Measurements from ENCODE around the gene CCDC78. TPM values are rescaled to one million over a fixed set of nuclear protein-coding genes. Genes with fewer than 3 reads are reported as not detected.

The CCDC78 gene
- total and polyA plus RNA-seq, 2 of the 13 experiments (the other 11 are each of a cell fraction or from before 2014, with no cell fraction given): 0.53 to 1.5 TPM

DNA sequence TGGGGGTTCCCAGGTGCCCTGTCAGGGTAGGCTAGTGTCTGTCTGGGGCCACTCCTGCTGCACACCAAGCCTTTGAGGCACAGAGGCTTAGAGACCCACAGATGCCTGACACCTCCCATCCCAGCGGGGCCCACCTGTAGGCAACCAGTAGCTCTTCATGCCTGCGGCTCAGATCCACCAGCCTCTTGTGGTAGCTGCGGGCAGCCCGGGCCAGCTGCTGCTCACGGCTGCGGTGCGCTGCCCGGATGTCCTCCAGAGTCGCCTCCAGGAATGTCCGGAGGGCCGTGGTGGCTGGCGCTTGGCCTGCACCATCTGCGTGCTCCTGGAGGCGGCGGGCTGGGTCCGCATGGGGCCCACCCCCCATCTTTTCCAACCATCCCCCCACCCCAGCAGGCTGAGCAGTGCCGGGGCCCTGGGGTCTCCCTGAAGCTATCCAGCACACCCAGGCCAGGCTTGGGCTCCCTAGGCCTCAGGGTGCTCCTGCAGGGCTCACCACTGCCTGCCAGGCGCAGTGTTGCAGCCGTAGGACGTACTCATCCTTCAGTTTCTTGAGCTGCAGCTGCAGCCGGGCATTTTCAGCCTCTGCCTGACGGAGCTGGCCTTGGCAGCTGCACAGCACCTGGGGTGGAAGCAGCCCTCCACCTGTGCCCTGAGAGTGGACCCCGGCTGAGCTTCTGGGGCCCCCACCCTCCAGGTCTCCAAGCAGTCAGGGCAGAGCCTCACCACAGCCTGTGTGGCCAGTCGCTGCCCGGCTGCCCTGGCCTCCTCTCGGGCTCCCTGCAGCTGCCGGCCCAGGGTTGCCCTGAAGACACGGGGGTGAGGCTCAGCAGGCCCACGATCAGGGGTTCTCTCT is 1.8 kb downstream of the CCDC78 start:
- ChIA-PET POLR2A (interaction anchor here (2.6 kb wide), 1 partner anchor 8 kb away, joined by 14 read pairs; no protein-coding TSS in a partner anchor), CTCF (ENCODE audit: low intra/inter-chr PET ratio, low total read pairs) (no interaction called here)
- FAIRE-seq: no peak
- no peak for DNase-seq (ENCODE audit: low spot score)
- no peak overlapping the region for H3K4me2 ChIP-seq (ENCODE audit: low read depth, low read length)
- ATAC-seq: no peak
- in situ Hi-C loops (cut with HindIII; ENCODE audit: extremely low pct_ligation_motif_present, low pct_unique_long_range_greater_than_20kb): no loop called here
- WGBS (ENCODE audit: low lambda C conversion rate): 35% methylated on average over 5 of the region's 29 CpGs
- no TSS peak for BruUV-seq (replicated peaks)
- no peak overlapping the region for H3K4me3 ChIP-seq (replicated peaks in 1 of 3; ENCODE audit: insufficient read depth in 1 of 3, low read depth in 2 of 3, low read length in 3 of 3)
- H3K9me3 ChIP-seq (ENCODE audit: low read length): no peaks in the 10 kb centered on the region
- H3K36me3 ChIP-seq (replicated peaks in 1 of 2; ENCODE audit: control insufficient read depth in 1 of 2, insufficient read depth in 2 of 2, low read length in 2 of 2): no peaks in the 10 kb centered on the region
- peaks cover 0 to 3% of the 10 kb centered on the region in 2 experiments; a peak in 1 of 5 replicates for H3K27me3 ChIP-seq (ENCODE audit: control insufficient read depth in 1 of 2, insufficient read depth in 2 of 2, low read length in 2 of 2)
- H3K79me2 ChIP-seq (ENCODE audit: insufficient read depth, low read length): no peaks in the 10 kb centered on the region
- no peaks in the 10 kb centered on the region for H4K20me1 ChIP-seq (ENCODE audit: insufficient read depth, low read length)
- H3K4me1 ChIP-seq (ENCODE audit: insufficient read depth, low read length): peaks cover 29% of the 10 kb centered on the region
- no peak for TF ChIP-seq TRIM24 (CRISPR knock-in tag; IDR thresholded peaks at IDR 0.05)
- peak; percentile 50 for TF ChIP-seq RBFOX2 (IDR thresholded peaks at IDR 0.05; ENCODE audit: low read depth, low read length)
- peak in 1 of 2 experiments; percentile 30; a peak in 1 of 4 replicates for TF ChIP-seq POLR2A (IDR thresholded peaks at IDR 0.05; ENCODE audit: insufficient read depth in 1 of 2, low read depth in 2 of 2, low read length in 2 of 2)
- TF ChIP-seq ATF7 (IDR thresholded peaks at IDR 0.05): no peak
- no peak for TF ChIP-seq ATF7 (CRISPR knock-in tag; IDR thresholded peaks at IDR 0.05)
- no peak for TF ChIP-seq ZNF326 (CRISPR knock-in tag; IDR thresholded peaks at IDR 0.05; ENCODE audit: borderline replicate concordance)
- TF ChIP-seq NR2F2 (IDR thresholded peaks at IDR 0.05; ENCODE audit: borderline replicate concordance, low read depth): no peak
- no peak for TF ChIP-seq SALL1 (CRISPR knock-in tag; IDR thresholded peaks at IDR 0.05)
- no peak for TF ChIP-seq ZNF782 (CRISPR knock-in tag; IDR thresholded peaks at IDR 0.05; ENCODE audit: borderline replicate concordance)
- peak; percentile 12; the same call in 1 of the 2 replicates for TF ChIP-seq GABPB1 (CRISPR knock-in tag; IDR thresholded peaks at IDR 0.05)
- TF ChIP-seq ZNF282 (IDR thresholded peaks at IDR 0.05; ENCODE audit: partially characterized antibody): no peak
- TF ChIP-seq AGO1 (IDR thresholded peaks at IDR 0.05; ENCODE audit: low read depth, low read length, poor library complexity, severe bottlenecking): peak; percentile 23
- peak; percentile 81 for TF ChIP-seq AGO2 (optimal IDR thresholded peaks at IDR 0.05; ENCODE audit: low read depth, low read length)
- no peak overlapping the region for H3K27ac ChIP-seq (ENCODE audit: extremely low read length, insufficient read depth, low read length)
- no peak overlapping the region for H2AFZ ChIP-seq (ENCODE audit: low read length)
- intact Hi-C loops (cut with micrococcal nuclease; ENCODE audit: unreplicated experiment): no loop called here
- H3K9ac ChIP-seq (ENCODE audit: insufficient read depth, low read depth, low read length): no peak overlapping the region
